G401.6 (cell line): ENCODE data around the gene RRP15.
A peak's percentile ranks its signal among the peaks of the same experiment; 100 is the strongest.
"Not testable (repeated sequence)": the region's sequence is repeated elsewhere in the genome, so short reads cannot be mapped to it uniquely, and the experiment has no call there.

Experiments used
- FAIRE-seq: peaks from 2 replicates; lab custom pipeline; 2012; peaks lifted over from hg19 to GRCh38; lab: Jason Lieb, UNC

RRP15 gene

GRCh38 chr1:218297461-218297860 is 12.4 kb downstream of the RRP15 start:
- FAIRE-seq = no peak

GRCh38 chr1:218297867-218298266 is 12.8 kb downstream of the RRP15 start:
- FAIRE-seq = no peak

DNA sequence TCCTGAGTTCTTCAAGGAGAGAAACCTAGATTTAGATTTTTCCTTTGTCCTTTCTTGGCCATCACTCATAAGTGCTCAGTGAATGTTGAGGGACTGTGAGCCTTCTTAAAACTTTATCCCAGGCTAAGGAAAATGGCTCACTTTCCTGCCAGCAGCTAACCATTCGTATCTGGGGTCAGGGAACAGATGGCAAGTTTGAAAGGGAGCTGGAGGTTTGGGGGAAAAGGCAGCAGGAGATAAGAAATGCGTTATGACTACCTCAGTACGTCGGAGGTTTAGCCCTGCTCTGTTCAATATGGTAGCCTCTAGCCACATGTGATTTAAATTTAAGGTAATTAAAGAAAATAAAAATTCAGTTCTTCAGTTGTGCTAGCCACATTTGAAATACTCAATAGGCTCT is 13.3 kb downstream of the RRP15 start:
- FAIRE-seq = no peak

DNA sequence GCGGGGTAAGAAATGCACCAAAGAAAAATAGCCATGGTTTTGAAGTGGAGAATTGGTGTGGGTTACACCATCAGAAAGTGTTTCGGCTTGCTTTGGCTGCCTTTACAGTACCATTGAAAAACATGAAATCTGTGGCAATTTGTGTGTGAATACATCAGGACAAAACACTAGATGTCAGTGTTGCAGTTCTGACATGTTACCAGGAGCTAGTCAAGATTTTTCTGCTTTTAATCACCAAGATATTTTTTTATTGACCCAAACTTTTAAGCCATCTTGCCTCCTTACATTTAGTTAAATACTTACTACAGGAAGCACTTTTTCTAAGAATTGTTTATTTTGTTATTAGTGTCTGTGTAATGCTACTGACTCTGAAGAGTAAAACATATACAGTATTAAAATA is 14.3 kb downstream of the RRP15 start:
- peak; percentile 87 for FAIRE-seq

DNA sequence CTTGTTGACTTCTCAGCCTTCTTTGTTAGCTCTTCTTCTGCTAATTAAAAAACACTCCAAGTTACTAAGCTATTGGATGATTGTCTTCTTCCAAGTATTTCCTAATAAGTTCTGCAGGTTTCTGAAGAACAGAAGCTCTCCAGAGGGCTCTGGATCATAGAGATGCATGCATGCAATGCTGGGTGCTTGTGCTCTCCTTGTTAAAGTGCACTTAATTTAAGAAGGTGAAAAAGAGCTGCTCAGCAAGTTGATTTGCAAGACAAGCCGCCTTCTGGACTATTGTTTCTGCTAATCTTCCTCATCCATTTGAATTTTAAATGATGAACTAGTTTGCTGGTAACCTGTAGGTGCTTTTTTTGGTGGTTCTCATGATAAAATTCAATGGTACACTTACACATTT is 16.1 kb downstream of the RRP15 start:
- no peak for FAIRE-seq

- no peak for FAIRE-seq
Observed at GRCh38 chr1:218302155-218302554, 17.1 kb downstream of the RRP15 start.

DNA sequence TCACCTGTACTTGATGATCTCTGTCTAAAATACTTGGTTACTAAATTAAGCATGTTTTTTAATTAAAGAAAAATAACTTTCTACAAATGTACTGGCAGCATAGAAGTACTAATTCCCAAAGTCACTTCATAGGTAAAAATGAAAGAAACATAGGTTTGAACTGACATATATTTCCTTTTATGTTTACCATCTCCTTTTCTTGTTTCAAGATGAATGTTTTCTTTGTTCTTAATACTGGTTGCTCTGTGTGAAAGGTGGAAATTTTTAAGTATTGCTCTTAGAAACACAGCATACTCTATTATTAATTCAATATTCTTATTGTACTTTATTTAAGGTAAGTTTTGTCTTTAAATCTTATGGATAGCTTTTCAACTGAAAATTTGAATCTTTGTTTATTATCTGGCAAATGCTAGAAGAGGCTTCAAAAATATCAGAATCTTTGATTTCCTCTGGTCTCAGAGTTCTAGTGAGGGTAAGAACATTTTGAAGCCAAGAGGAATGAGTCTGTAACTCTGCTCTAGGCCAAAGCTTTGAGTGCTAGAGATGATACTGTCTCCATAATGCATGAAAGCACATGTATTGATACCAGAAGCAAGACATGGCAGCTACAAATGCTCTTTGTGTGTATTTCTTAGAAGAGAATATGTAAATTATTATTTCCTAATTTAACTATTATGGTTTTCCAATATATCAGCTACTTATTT is 18.2 kb downstream of the RRP15 start:
- FAIRE-seq = no peak

GRCh38 chr1:218304281-218305039 is 19.4 kb downstream of the RRP15 start:
- no peak for FAIRE-seq

- FAIRE-seq = no peak
Observed at GRCh38 chr1:218305472-218306064, 20.5 kb downstream of the RRP15 start.

DNA sequence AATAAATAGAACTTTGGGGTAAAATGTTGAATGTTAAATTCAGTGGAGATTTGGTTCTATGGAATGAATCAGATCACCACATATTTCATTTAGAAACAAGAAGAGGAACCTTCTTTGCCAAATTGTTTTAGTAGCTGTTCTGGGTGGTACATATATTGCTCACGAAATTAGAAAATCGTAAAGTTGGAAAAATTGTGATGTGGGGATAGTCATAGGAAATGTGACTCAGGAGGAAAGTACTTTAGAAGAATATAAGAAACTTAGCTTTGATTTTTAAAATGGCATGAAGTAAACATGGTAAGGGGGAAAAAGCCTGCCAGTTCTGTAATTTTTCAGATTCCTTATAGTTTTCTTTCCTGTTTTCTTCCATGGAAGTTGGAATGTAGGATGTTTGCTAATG is 27.4 kb downstream of the RRP15 start:
- no peak for FAIRE-seq

DNA sequence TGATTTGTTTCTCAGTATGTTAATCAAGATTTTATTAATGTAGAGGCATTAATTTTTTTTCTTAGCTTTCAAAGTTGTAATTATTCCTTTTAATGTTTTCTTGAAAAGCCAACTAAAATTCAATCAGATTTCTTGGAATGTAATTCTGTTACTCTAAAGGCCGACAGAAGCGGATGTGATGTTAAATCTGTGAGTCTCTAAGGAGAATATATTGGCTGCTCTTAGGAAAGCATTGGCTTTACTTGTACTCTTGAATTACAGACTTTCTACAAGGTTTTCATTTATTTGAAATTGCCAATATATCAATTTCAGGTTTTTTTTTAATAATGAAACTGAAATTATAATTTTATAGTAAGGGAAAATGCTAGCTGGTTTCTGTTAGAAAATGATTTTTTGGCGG is 29.2 kb downstream of the RRP15 start:
- FAIRE-seq = no peak

DNA sequence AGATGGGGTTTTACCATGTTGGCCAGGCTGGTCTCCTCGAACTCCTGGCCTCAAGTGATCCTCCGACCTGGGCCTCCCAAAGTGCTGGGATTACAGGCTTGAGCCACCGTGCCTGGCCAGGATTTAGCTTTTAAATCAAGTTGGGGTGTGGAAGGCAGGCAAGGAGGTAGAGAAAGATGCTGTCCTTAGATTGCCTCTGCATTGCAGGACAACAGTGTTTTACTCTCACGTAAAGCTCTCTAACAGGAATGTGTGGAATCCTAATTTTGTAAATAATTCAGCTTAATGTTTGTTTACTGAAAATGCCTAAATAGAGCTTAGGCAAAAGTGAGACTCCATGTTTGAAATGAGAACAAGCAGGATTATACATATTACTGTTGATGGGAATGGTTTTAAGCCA is 30.5 kb downstream of the RRP15 start:
- no peak for FAIRE-seq

DNA sequence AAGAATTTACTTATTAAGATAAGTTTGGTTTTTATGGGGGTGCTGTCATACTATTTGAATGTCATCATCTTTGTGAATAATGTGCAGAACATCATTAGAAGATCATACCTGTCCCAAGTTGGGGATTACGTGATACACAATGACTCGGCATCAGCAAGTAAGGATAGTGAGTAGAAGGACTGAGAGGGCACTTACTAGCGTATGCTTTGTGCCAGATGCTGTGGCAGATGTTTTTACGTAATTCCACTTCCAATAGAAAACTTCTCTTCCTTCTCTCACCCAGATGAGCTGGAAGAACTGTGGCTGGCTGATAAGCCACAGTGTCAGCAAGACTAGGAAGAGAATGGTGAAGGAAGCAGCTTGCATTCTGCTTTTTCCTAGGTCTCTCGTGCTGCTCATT is 32.0 kb downstream of the RRP15 start:
- no peak for FAIRE-seq

DNA sequence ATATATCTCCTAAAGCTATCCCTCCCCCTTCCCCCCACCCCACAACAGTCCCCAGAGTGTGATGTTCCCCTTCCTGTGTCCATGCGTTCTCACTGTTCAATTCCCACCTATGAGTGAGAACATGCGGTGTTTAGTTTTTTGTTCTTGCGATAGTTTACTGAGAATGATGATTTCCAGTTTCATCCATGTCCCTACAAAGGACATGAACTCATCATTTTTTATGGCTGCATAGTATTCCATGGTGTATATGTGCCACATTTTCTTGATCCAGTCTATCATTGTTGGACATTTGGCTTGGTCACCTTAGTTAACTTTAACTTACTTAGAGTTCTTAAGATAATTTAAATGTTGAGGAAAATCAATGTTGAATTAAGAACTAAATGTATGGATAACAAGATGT is 35.1 kb downstream of the RRP15 start:
- not testable (repeated sequence) for FAIRE-seq

DNA sequence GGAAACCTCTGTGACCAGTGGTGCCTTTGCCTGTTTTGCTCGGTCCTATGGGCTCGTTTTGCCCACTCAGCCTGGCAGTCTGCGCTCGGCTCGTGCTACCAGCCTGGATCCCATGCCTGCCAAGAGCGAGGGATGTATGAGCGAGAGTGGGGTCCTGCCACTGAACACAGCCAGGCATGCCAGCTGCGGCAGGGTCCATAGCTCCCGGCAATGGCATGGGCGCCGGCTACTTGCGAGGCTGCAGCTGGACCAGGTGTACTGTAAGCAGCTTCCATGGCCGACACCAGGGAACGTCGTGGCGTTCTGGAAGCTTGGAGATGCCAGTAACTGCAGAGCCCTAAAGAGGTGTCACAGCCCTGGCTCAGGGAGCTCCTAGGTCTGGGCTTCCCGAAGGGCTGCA is 37.7 kb downstream of the RRP15 start:
- FAIRE-seq = no peak

- FAIRE-seq = no peak
Observed at GRCh38 chr1:218323568-218324225, 38.6 kb downstream of the RRP15 start.

DNA sequence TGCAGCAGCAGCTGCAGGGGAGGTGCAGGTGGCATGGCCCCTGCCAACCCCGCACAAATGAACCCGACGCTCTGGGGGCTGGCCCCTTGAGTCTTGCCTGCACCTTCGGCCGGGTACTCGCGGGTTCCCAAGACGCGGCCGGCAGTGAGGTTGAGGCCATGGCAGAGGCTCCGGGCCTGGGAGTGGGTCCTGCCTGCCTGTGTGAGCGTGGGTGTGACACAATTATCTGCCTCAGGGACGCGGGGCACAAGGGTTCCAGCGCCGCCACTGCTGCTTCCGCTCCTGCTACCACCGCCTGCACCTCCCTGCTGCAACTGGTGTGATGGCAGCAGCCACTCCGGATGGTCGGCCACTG is 39.1 kb downstream of the RRP15 start:
- no peak for FAIRE-seq

DNA sequence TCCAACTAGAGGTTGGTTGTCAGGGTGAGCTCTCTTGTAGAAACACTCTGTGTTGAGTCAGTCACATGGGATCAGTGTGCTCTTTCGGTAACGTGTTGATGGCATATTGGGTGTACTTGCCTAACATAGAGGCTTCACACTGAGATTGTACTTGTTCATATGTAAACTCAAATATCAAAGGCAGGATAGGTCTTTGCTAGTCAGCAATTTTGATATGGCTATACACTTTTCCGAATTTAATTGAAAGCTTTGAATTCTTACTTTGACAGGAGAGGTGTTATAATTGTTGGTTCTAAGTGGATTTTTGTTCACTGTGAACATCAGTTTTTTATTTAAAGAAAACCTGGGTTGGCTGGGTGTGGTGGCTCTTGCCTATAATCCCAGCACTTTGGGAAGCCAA is 43.7 kb downstream of the RRP15 start:
- no peak for FAIRE-seq

DNA sequence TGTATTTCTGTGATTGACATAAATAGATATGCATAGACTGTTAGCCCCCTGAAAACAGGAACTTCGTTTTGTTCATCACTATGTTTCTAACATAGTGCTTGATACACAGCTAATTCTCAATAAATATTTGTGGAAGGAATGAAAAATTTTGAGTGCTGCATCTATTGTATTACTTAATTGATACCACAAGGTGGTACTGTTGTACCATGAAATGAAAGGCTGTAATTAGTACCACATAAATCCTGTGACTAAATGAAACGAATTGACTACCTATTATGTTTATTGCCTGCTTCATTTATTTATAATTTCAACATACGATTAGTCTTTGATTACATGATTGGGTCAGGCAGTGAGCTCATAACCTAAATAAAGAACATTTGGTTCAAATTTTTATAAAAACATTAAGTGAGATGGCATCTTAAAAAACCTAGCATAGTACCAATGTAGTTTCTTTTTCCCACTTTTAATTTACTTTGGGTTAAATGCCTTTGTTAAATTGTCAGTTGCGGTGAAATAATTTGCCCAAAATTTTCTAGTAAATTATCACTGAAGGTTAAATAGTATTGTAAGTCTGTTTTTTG is 45.0 kb downstream of the RRP15 start:
- FAIRE-seq = peak; percentile 59

- no peak for FAIRE-seq
Observed at GRCh38 chr1:218332416-218332815, 47.3 kb downstream of the RRP15 start.

DNA sequence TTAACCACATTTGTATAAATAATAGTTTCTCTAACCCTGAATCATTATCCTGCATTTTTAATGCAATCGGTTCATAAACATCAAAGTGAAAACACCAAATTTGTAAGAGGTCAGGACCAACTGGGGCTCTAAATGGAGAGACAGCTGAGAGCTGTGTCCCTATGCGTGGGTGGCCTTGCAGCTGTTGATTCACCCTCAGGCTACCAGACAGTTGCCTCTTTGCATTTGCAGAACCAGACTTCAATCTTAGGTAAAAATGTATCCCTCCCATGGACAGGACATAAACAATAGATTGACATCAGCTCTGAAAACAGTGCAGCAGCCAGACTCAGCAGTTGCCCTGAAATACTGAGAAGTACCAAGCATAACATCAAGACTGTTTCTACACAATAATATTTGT is 51.2 kb downstream of the RRP15 start:
- FAIRE-seq = no peak

GRCh38 chr1:218339267-218339831 is 54.3 kb downstream of the RRP15 start:
- FAIRE-seq = peak; percentile 96
